ENCODE results near the gene TNFRSF9.
"Not testable (repeated sequence)": the region's sequence is repeated elsewhere in the genome, so short reads cannot be mapped to it uniquely, and the experiment has no call there.

Gene TNFRSF9

GRCh38 chr1:7960867-7961215 lies 20.2 kb upstream of the TNFRSF9 start:
- TF ChIP-seq ZFX (IDR thresholded peaks at IDR 0.05; ENCODE audit: borderline replicate concordance), result no peak
- TF ChIP-seq CTCF (IDR thresholded peaks at IDR 0.05), result no peak
- H3K27ac ChIP-seq, result peak overlapping the region; percentile 87

GRCh38 chr1:7960165-7960564 lies 19.5 kb upstream of the TNFRSF9 start:
- 0 out of 2 replicates have a peak overlapping the region, but pooled peaks have one; percentile 87 for H3K27ac ChIP-seq
- TF ChIP-seq CTCF (IDR thresholded peaks at IDR 0.05) (no peak), ZFX (IDR thresholded peaks at IDR 0.05; ENCODE audit: borderline replicate concordance) (no peak)

- no peak overlapping the region for H3K27ac ChIP-seq
- TF ChIP-seq ZFX (IDR thresholded peaks at IDR 0.05; ENCODE audit: borderline replicate concordance) (no peak), CTCF (IDR thresholded peaks at IDR 0.05) (no peak)
Measured at GRCh38 chr1:7956218-7957032, 15.8 kb upstream of the TNFRSF9 start.

- peak overlapping the region; percentile 76 for H3K27ac ChIP-seq
- TF ChIP-seq CTCF (IDR thresholded peaks at IDR 0.05), result no peak
- TF ChIP-seq ZFX (IDR thresholded peaks at IDR 0.05; ENCODE audit: borderline replicate concordance), result no peak
Measured at GRCh38 chr1:7954683-7955082, 14.0 kb upstream of the TNFRSF9 start.

- H3K27ac ChIP-seq, result peak overlapping the region; percentile 76
- TF ChIP-seq ZFX (IDR thresholded peaks at IDR 0.05; ENCODE audit: borderline replicate concordance), result no peak
- no peak for TF ChIP-seq CTCF (IDR thresholded peaks at IDR 0.05)
Measured at GRCh38 chr1:7953850-7954609, 13.4 kb upstream of the TNFRSF9 start.

GRCh38 chr1:7952791-7953190 lies 12.2 kb upstream of the TNFRSF9 start:
- not testable (repeated sequence) for H3K27ac ChIP-seq

GRCh38 chr1:7948960-7949359 lies 8.3 kb upstream of the TNFRSF9 start:
- H3K27ac ChIP-seq, result no peak overlapping the region
- TF ChIP-seq CTCF (IDR thresholded peaks at IDR 0.05), result no peak
- no peak for TF ChIP-seq ZFX (IDR thresholded peaks at IDR 0.05; ENCODE audit: borderline replicate concordance)
